SK-N-MC (cell line): ENCODE results near the gene SRCAP.
A peak's percentile ranks its signal among the peaks of the same experiment; 100 is the strongest.

Experiments used
- DNase-seq: peaks from one replicate; pipeline ENCODE4 v3.0.0-alpha.2; 2011; ENCODE audit warnings: low read depth, low spot score
- H3K27ac ChIP-seq: fragments of 200-600 bp; sonication (generic); 2 replicates; pipeline ENCODE4 v1.5.1; 2016; ENCODE audit warnings: mixed run types
- H3K36me3 ChIP-seq: fragments of 200-600 bp; sonication (generic); 2 replicates; pipeline ENCODE4 v1.6.1; 2017; ENCODE audit warnings: antibody characterized with exemption, low read length, mixed read lengths; ENCODE audit not compliant: insufficient read depth
- H3K4me3 ChIP-seq: fragments of 200-600 bp; sonication (generic); 2 replicates; pipeline ENCODE4 v1.5.1; 2016
- H3K9ac ChIP-seq: fragments of 200-600 bp; sonication (generic); 2 replicates; pipeline ENCODE4 v1.8.0; 2017; ENCODE audit warnings: mixed run types, mixed read lengths; ENCODE audit not compliant: insufficient read length
- H3K9me3 ChIP-seq: fragments of 200-600 bp; sonication (generic); 2 replicates; pipeline ENCODE4 v1.6.1; 2017; ENCODE audit warnings: low read depth, mild to moderate bottlenecking, antibody characterized with exemption, low read length, moderate library complexity, mixed read lengths
- EZH2 ChIP-seq: fragments of 200-600 bp; sonication (generic); IDR thresholded peaks from one replicate; pipeline ENCODE4 v1.6.1; 2017; ENCODE audit warnings: antibody characterized with exemption
- FOXP2 ChIP-seq: optimal IDR thresholded peaks from 2 replicates; pipeline ENCODE3; 2011; ENCODE audit warnings: mild to moderate bottlenecking, moderate library complexity; ENCODE audit not compliant: insufficient read depth; ENCODE audit errors: extremely low read length, control extremely low read depth
- POLR2AphosphoS5 ChIP-seq: IDR thresholded peaks from 2 replicates; pipeline ENCODE4 v1.6.1; 2012; ENCODE audit warnings: mild to moderate bottlenecking, low read depth, low read length, borderline replicate concordance

Gene SRCAP

DNA sequence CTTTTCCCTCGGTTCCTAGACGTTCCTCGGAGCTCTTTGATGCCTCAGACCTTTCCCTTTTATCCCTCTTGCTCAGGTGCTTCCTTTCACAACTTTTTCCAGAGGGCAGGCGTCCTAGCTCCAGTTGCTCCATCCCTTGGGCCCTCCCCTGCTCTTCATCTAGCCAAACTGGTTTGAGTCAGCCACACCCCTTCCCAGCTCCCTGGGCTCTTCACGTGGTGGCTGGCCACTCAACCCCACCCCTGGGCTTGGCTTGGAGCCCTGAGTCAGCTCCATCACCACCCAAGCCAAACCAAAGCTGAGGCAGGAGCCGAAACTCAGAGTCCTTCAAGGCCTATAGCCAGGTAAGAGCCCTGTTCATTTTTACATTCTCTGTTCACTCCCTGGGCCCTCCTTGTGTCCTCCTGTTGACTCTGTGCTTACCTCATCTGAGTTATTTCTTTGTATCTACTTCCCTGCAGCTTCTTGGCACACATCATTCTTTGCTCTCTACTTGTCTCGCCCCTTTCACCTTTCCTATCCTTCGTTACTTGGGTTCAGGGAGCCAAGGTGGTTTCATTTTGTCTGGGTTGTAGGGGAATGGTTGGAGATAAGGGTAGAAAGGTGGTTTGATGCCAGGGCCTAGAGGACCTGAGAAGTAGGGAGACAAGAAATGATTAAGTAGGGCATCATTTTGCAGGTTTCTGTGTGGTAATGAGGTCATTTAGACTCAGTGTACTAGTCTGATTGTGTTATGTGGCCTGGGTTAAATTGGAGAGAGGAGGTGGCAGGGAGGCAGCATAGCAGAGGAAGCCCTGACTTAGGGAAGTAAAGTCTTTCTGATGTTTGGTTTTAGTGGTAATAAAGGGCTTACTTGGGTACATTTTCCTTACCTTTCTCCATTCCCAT, 41.6 kb downstream of the SRCAP start:
- TF ChIP-seq FOXP2 (no peak), EZH2 (no peak), POLR2AphosphoS5 (peak; percentile 27; the same call in 1 of the 2 replicates)
- Histone ChIP-seq H3K36me3 (peaks cover 43% of the 10 kb centered on the region), H3K4me3 (no peak overlapping the region), H3K9me3 (no peaks in the 10 kb centered on the region), H3K27ac (0 out of 2 replicates have a peak overlapping the region, but pooled peaks have one; percentile 44), H3K9ac (no peak overlapping the region)
- no peak for DNase-seq

DNA sequence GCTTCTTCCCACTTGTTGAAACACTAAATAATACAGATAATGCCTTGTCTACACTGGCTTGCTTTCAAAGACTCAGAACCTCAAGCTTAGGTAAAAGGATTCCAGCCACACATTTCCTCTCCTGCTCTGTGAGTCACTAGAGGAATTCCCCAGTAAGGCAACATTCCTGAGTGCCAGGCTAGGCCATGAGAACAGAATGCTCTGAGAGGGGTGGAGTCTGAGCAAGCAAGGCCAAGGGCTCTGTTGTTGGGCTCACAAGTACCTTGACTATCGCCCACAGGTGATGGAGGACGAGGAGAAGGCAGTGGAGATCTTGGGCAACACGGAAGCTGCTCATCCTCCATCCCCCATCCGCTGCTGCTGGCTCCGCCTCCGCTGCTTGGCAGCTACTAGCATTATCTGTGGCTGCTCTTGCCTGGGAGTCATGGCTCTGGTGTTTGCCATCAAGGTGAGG, 42.5 kb downstream of the SRCAP start:
- peaks cover 34% of the 10 kb centered on the region for H3K36me3 ChIP-seq
- no peak for TF ChIP-seq FOXP2
- TF ChIP-seq POLR2AphosphoS5, result no peak; the same call in 1 of the 2 replicates
- no peak for TF ChIP-seq EZH2
- no peak overlapping the region for H3K4me3 ChIP-seq
- H3K9ac ChIP-seq, result no peak overlapping the region
- no peak overlapping the region for H3K27ac ChIP-seq
- H3K9me3 ChIP-seq, result no peaks in the 10 kb centered on the region
- no peak for DNase-seq

DNA sequence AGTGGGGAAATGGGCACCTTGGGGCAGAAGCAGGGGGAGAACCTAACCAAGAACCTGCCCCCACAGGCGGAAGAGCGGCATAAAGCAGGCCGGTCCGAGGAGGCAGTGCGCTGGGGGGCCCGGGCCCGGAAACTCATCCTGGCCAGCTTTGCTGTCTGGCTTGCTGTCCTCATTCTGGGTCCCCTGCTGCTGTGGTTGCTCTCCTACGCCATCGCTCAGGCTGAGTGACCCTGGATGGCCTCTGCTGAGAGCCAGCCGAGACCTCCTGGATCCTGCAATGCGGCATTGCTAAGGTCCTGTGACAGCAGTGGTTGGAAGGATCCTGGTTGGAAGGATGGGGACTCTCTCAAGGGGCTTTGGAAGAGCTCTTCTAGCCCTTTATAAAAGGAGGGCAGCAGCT, 44.7 kb downstream of the SRCAP start:
- H3K27ac ChIP-seq, result no peak overlapping the region
- H3K9me3 ChIP-seq, result no peaks in the 10 kb centered on the region
- no peak overlapping the region for H3K9ac ChIP-seq
- DNase-seq, result no peak
- no peak for TF ChIP-seq POLR2AphosphoS5
- TF ChIP-seq EZH2, result no peak
- no peak for TF ChIP-seq FOXP2
- peaks cover 11% of the 10 kb centered on the region; the same call in 1 of the 2 replicates for H3K36me3 ChIP-seq
- H3K4me3 ChIP-seq, result no peak overlapping the region

DNA sequence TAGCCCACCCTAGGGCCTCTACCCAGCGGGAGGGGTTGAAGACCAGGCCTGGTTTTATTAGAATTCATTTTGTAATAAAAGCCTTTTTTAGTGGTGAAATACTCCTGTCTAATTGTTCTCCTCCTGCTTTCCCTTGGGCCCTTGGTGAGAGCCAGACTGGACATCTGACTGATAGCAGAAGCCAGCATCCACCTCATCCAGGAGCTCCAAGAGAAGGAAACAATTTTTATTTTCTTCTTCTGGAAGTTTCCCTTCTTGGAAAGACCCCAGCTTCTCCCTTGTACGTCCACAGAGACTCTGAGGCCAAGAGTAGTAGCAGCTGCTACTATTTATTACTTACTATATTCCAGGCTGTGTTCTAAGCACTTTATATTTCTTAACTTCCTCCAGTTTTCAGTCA, 45.2 kb downstream of the SRCAP start:
- no peaks in the 10 kb centered on the region for H3K9me3 ChIP-seq
- no peak overlapping the region for H3K9ac ChIP-seq
- DNase-seq, result no peak
- TF ChIP-seq POLR2AphosphoS5, result no peak
- TF ChIP-seq EZH2, result no peak
- no peak for TF ChIP-seq FOXP2
- peak overlapping the region; percentile 73; the same call in 1 of the 2 replicates for H3K27ac ChIP-seq
- H3K4me3 ChIP-seq, result no peak overlapping the region
- peaks cover 7% of the 10 kb centered on the region; the same call in 1 of the 2 replicates for H3K36me3 ChIP-seq

DNA sequence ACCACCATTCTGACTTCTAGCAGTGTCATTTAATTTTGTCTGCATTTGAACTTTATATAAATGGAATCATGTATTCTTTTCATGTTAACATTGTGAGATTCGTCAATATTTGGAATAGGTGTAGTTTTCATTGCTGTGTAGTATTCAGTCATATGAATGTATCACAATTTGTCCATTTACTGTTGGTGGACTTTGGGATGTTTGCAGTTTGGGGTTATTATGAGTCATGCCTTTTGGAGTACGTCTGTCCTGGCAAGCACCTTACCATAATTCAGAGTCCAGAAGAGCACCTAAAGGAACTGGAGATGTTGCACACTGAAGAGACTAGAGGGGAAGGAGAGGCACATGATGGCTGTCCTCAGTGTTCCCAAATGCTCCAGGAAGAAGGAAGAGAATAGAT, 46.1 kb downstream of the SRCAP start:
- peak overlapping the region; percentile 22; the same call in 1 of the 2 replicates for H3K27ac ChIP-seq
- no peak overlapping the region for H3K9ac ChIP-seq

DNA sequence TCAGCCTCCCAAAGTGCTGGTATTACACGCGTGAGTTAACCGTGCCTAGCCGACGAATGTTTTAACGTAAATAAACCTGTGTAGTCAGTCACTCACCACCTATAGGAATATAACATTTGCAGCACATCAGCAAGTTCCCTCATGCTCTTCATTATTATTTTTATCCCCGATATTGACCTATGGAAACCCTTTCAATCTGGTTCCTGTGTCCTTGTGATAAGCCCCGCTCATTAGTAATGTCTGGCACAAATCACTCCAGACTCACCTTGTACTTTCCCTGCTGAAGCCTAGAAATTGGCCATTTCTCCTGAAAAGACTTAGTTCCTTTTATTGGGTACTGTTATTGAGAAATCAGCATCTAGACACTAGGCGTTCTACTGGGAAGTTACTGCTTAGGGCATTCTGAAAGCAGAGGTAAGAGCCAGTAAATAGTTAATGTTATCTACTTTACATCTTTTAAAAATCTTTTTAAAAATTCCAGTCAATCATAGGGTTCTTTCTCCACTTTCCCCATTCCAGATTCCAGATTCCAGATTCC, 47.7 kb downstream of the SRCAP start:
- Histone ChIP-seq H3K36me3 (peaks cover 12% of the 10 kb centered on the region; the same call in 1 of the 2 replicates), H3K4me3 (no peak overlapping the region), H3K9me3 (no peaks in the 10 kb centered on the region), H3K9ac (no peak overlapping the region), H3K27ac (peak overlapping the region; percentile 74; the same call in 1 of the 2 replicates)
- TF ChIP-seq POLR2AphosphoS5 (no peak), EZH2 (no peak), FOXP2 (no peak)
- no peak for DNase-seq

More for the DNA sequence above, 46.1 kb downstream of the SRCAP start:
- no peak for TF ChIP-seq FOXP2
- no peak for TF ChIP-seq EZH2
- no peak for TF ChIP-seq POLR2AphosphoS5
- no peak for DNase-seq
- Histone ChIP-seq H3K4me3 (no peak overlapping the region), H3K9me3 (no peaks in the 10 kb centered on the region), H3K36me3 (peaks cover 4% of the 10 kb centered on the region; the same call in 1 of the 2 replicates)

DNA sequence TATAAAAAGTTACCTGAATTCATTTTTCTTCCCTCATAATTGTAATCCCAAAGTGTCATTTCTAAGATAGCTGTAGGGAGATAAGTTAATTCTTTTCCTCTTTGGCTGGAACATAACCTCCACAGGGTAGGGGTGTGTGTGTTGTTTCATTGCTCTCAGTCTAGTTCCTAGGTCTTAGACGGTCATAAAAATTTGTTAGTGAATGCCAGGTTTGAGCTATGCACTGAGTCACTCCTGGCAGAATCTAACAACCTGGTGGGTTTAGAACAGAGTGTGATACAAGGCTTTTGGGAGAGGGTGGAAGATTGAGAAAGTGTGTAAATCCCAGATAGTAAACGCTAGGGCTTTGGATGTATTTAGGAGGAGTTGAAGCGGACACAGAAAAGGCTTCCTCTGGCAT, 48.4 kb downstream of the SRCAP start:
- DNase-seq, result no peak
- no peak overlapping the region for H3K9ac ChIP-seq
- no peak for TF ChIP-seq POLR2AphosphoS5
- no peak for TF ChIP-seq FOXP2
- TF ChIP-seq EZH2, result no peak
- peaks cover 12% of the 10 kb centered on the region; the same call in 1 of the 2 replicates for H3K36me3 ChIP-seq
- H3K9me3 ChIP-seq, result no peaks in the 10 kb centered on the region
- no peak overlapping the region for H3K4me3 ChIP-seq
- peak overlapping the region; percentile 74 for H3K27ac ChIP-seq

DNA sequence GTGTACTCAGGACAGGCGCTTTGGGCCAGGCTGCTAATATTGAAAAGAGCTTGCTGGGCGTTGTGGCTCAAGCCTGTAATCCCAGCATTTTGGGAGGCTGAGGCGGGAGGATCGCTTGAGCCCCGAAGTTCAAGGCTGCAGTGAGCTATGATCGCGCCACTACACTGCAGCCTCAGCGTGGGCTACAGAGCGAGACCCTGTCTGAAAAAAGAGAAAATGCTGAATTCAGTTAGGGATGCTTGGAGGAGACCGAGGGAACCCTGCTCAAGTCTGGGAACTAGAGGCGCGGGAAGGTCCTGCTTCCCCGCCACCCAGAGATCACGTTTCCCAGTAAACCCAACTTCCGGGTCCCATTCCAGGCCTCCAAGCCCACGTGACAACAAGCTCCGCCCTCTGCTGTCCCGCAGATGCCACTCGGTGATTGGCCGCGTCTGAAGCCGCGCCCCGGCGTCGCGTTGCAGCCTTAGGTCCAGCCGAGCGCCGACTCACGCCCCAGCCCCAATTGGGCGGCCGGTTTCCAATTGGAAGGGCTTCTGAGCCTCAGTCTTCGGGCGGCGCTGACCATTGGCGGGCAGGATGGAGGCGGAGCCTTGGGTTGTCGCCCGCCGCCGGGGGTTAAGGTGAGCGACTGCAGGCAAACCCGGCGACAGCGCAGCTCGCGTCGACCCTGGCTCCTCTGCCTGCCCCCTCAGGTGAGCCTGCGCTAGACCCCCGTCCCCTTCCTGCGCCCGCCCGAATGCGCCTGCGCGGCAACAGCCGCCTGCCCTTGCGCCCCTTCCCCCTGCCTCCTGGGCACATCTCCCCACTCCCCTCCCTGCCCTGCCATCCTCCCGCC, 49.0 kb downstream of the SRCAP start, which contains the start of gene PHKG2:
PHKG2 (plus strand) TSS at position 627 of the 835 bp plus-strand sequence. CDS start 396 bp downstream, outside the sequence.
- Histone ChIP-seq H3K9me3 (no peaks in the 10 kb centered on the region), H3K9ac (peak within 1 kb of the TSS; percentile 77), H3K4me3 (peak within 1 kb of the TSS; percentile 86), H3K27ac (peak within 1 kb of the TSS; percentile 74), H3K36me3 (peaks cover 15% of the 10 kb centered on the region; the same call in 1 of the 2 replicates)
- TF ChIP-seq POLR2AphosphoS5 (peak; percentile 85), FOXP2 (no peak), EZH2 (no peak)
- DNase-seq, result peak; percentile 88
